T-cell (primary cell): ENCODE results near the gene RHBG. TPM values are rescaled to one million over a fixed set of nuclear protein-coding genes. Genes with fewer than 3 reads are reported as not detected.
"Not testable (repeated sequence)": the region's sequence is repeated elsewhere in the genome, so short reads cannot be mapped to it uniquely, and the experiment has no call there.

Experiments
- ATAC-seq, 4 experiments: fragments of 200-7000 bp in 3 of 4; fragments of 150-1000 bp in 1 of 4; cut with Tn5 transposase; replicated peaks in 1 of 4; 1 replicate in 3 of 4; 2 replicates in 1 of 4; pipeline ENCODE4 v1.10.0; 2021; ENCODE audit warnings: moderate library complexity in 3 of 4, mild to moderate bottlenecking in 2 of 4, moderate number of reproducible peaks in 1 of 4
- CTCF ChIA-PET, 2 donors: fragments of 300-600 bp; sonication (Branson Sonifier 250); formaldehyde crosslinking; loops; one replicate each; lab custom pipeline; 2022; ENCODE audit warnings: antibody characterized with exemption in 2 of 2; lab: Charles Lee
- POLR2A ChIA-PET, 2 donors: fragments of 300-600 bp; sonication (Branson Sonifier 250); formaldehyde crosslinking; loops; one replicate each; lab custom pipeline; 2022; ENCODE audit warnings: antibody characterized with exemption in 2 of 2; lab: Charles Lee
- DNase-seq, 35 experiments: peaks; one replicate each; pipeline versions ENCODE4 v3.0.0 to v3.0.0-alpha.2; 2013 to 2023
- H3K27ac ChIP-seq: one replicate; pipeline ENCODE4 v1.5.1; 2013; ENCODE audit warnings: low read length
- H3K27me3 ChIP-seq, 2 experiments: replicated peaks in 1 of 2; 1 replicate in 1 of 2; 2 replicates in 1 of 2; pipeline versions ENCODE4 v1.6.1 to v1.7.0; 2013; ENCODE audit warnings: low read length in 1 of 2, mixed read lengths in 1 of 2; ENCODE audit not compliant: control insufficient read depth in 2 of 2, insufficient read depth in 2 of 2; ENCODE audit errors: extremely low read depth in 1 of 2
- H3K36me3 ChIP-seq, 2 donors: 1 replicate in 1 of 2; 2 replicates in 1 of 2; pipeline versions ENCODE4 v1.6.1 to v1.7.0; 2013; ENCODE audit warnings: low read length in 1 of 2; ENCODE audit not compliant: control insufficient read depth in 2 of 2, insufficient read depth in 1 of 2; ENCODE audit errors: extremely low read depth in 1 of 2
- H3K4me1 ChIP-seq, 2 experiments: 1 replicate in 1 of 2; 2 replicates in 1 of 2; pipeline versions ENCODE4 v1.6.1 to v1.7.0; 2013; ENCODE audit warnings: low read length in 2 of 2, mixed read lengths in 1 of 2; ENCODE audit not compliant: insufficient read depth in 2 of 2, control insufficient read depth in 1 of 2; ENCODE audit errors: extremely low read depth in 1 of 2
- H3K4me3 ChIP-seq, 2 donors: 1 replicate in 1 of 2; 2 replicates in 1 of 2; pipeline versions ENCODE4 v1.5.1 to v1.7.0; 2013; ENCODE audit warnings: mild to moderate bottlenecking in 2 of 2, low read length in 1 of 2, moderate library complexity in 1 of 2; ENCODE audit not compliant: control insufficient read depth in 1 of 2; ENCODE audit errors: extremely low read depth in 1 of 2
- H3K9me3 ChIP-seq: 2 replicates; pipeline ENCODE4 v1.7.0; 2013
- H3K27ac Mint-ChIP-seq, 2 donors: one replicate each; pipeline ENCODE4 v1.8.0; 2020 to 2021; ENCODE audit warnings: mild to moderate bottlenecking in 2 of 2, mixed read lengths in 2 of 2
- H3K27me3 Mint-ChIP-seq, 2 donors: one replicate each; pipeline ENCODE4 v1.8.0; 2021 to 2022; ENCODE audit warnings: mixed read lengths in 2 of 2
- H3K36me3 Mint-ChIP-seq: one replicate; pipeline ENCODE4 v1.8.0; 2021; ENCODE audit warnings: mixed read lengths
- H3K4me1 Mint-ChIP-seq, 3 donors: one replicate each; pipeline ENCODE4 v1.8.0; 2020 to 2022; ENCODE audit warnings: mixed read lengths in 3 of 3, mild to moderate bottlenecking in 1 of 3
- H3K4me3 Mint-ChIP-seq, 3 donors: one replicate each; pipeline ENCODE4 v1.8.0; 2020 to 2022; ENCODE audit warnings: mild to moderate bottlenecking in 3 of 3, mixed read lengths in 3 of 3, moderate library complexity in 3 of 3
- H3K9me3 Mint-ChIP-seq, 3 donors: one replicate each; pipeline ENCODE4 v1.8.0; 2020 to 2022; ENCODE audit warnings: mixed read lengths in 3 of 3
- WGBS: methylation state at CpG from one replicate; pipeline ENCODE4 v1.1.5; 2013; ENCODE audit warnings: missing lambda C conversion rate; ENCODE audit not compliant: insufficient coverage; 5-methylcytosine and 5-hydroxymethylcytosine counted together
- total RNA-seq, 35 experiments: library from RNA in 6 of 35; stranded (reverse) in 6 of 35; fragments of 120-200 nt in 1 of 35; gene quantifications; one replicate each; pipeline versions ENCODE4 v1.2.1 to v1.2.4 and lab custom pipeline; 2013 to 2026

RHBG gene
- total RNA-seq, 5 donors from 2014 or later (not counting 1 experiment from before 2014, with no cell fraction given) = 0.35 TPM; not detected in 4

- CTCF ChIA-PET = interaction anchor here in 1 of 2 donors (0.7 to 0.8 kb wide), 2 partner anchors 48 to 56 kb away, joined by 3 to 4 read pairs; no protein-coding TSS in a partner anchor
- H3K27me3 Mint-ChIP-seq = no peaks in the 10 kb centered on the region
- H3K36me3 Mint-ChIP-seq = peaks cover 15% of the 10 kb centered on the region
- no peaks in the 10 kb centered on the region for H3K9me3 ChIP-seq
- peak overlapping the region; percentile 95 to 97 (median 97) for H3K4me3 Mint-ChIP-seq
- ATAC-seq = no peak
- H3K4me3 ChIP-seq = peak overlapping the region; percentile 90 to 97
- 0% methylated on average over 9 of the region's 14 CpGs for WGBS
- peak overlapping the region; percentile 97 to 100 for H3K27ac Mint-ChIP-seq
- no peaks in the 10 kb centered on the region for H3K9me3 Mint-ChIP-seq
- peaks cover 0 to 35% of the 10 kb centered on the region in 2 donors for H3K36me3 ChIP-seq
- H3K27me3 ChIP-seq = no peaks in the 10 kb centered on the region
- DNase-seq = peak in 3 of 35 experiments; percentile 0 to 10 (median 6)
- peak overlapping the region; percentile 44 for H3K27ac ChIP-seq
- peaks cover 14 to 17% of the 10 kb centered on the region in 2 experiments for H3K4me1 ChIP-seq
- POLR2A ChIA-PET = interaction anchor here in 1 of 2 donors (0.6 kb wide), 1 partner anchor 376 kb away, joined by 3 read pairs; no protein-coding TSS in a partner anchor
- peaks cover 38 to 41% (median 40%) of the 10 kb centered on the region in 3 donors for H3K4me1 Mint-ChIP-seq
These were observed 31.2 kb upstream of the RHBG start for GRCh38 chr1:156337888-156338179.

- WGBS = 1% methylated on average over 39 of the region's 47 CpGs
- ChIA-PET CTCF (interaction anchor here in 1 of 2 donors (0.8 kb wide), 1 partner anchor 47 kb away, joined by 4 read pairs; no protein-coding TSS in a partner anchor), POLR2A (interaction anchor here in 1 of 2 donors (0.6 kb wide), 1 partner anchor 376 kb away, joined by 3 read pairs; no protein-coding TSS in a partner anchor)
- Mint-ChIP-seq H3K36me3 (peaks cover 13% of the 10 kb centered on the region), H3K27ac (peak within 1 kb of the TSS; percentile 97 to 100), H3K4me3 (peak within 1 kb of the TSS; percentile 95 to 97 (median 97)), H3K27me3 (peaks cover 0 to 2% of the 10 kb centered on the region in 2 donors), H3K9me3 (no peaks in the 10 kb centered on the region), H3K4me1 (peaks cover 38 to 41% (median 40%) of the 10 kb centered on the region in 3 donors)
- H3K9me3 ChIP-seq = no peaks in the 10 kb centered on the region
- H3K27me3 ChIP-seq = no peaks in the 10 kb centered on the region
- H3K4me3 ChIP-seq = peak within 1 kb of the TSS; percentile 90 to 97
- DNase-seq (peak; percentile 95 to 100 (median 99)), ATAC-seq (peak; percentile 93 to 98 (median 96))
- peak within 1 kb of the TSS; percentile 85 for H3K27ac ChIP-seq
- H3K36me3 ChIP-seq = peaks cover 0 to 29% of the 10 kb centered on the region in 2 donors
- H3K4me1 ChIP-seq = peaks cover 14 to 17% of the 10 kb centered on the region in 2 experiments
These were observed 30.6 kb upstream of the RHBG start, which contains the start of the genes CCT3 and TSACC for GRCh38 chr1:156338180-156338976. TSS of gene CCT3 (minus strand) at chr1:156338292. CDS start at chr1:156338184, 108 bp downstream. TSS of gene TSACC (plus strand) at chr1:156338526. CDS start at chr1:156339758, 1,232 bp downstream.

- Histone ChIP-seq H3K9me3 (no peaks in the 10 kb centered on the region), H3K27ac (no peak overlapping the region), H3K4me1 (peaks cover 0 to 4% of the 10 kb centered on the region in 2 experiments), H3K27me3 (no peaks in the 10 kb centered on the region), H3K4me3 (no peak overlapping the region), H3K36me3 (no peaks in the 10 kb centered on the region)
- no peak for ATAC-seq
- CTCF ChIA-PET = interaction anchor here in 1 of 2 donors (0.9 kb wide), 1 partner anchor 104 kb away, joined by 3 read pairs; no protein-coding TSS in a partner anchor
- Mint-ChIP-seq H3K9me3 (no peaks in the 10 kb centered on the region), H3K4me1 (peaks cover 7 to 15% (median 9%) of the 10 kb centered on the region in 3 donors), H3K36me3 (no peaks in the 10 kb centered on the region), H3K27me3 (peaks cover 11 to 16% of the 10 kb centered on the region in 2 donors), H3K27ac (no peak overlapping the region), H3K4me3 (no peak overlapping the region)
- no CpG with 5 or more reads among the region's 1 CpG for WGBS
- POLR2A ChIA-PET = no interaction called here
- no peak for DNase-seq
These were observed 26.6 kb upstream of the RHBG start for GRCh38 chr1:156342166-156342955.

GRCh38 chr1:156344409-156344808 lies 24.6 kb upstream of the RHBG start:
- Histone ChIP-seq H3K4me1 (no peaks in the 10 kb centered on the region), H3K9me3 (no peaks in the 10 kb centered on the region), H3K4me3 (no peak overlapping the region), H3K27me3 (no peaks in the 10 kb centered on the region), H3K27ac (no peak overlapping the region), H3K36me3 (no peaks in the 10 kb centered on the region)
- DNase-seq = no peak
- H3K27me3 Mint-ChIP-seq = peaks cover 11 to 17% of the 10 kb centered on the region in 2 donors
- ChIA-PET CTCF (interaction anchor here (0.5 to 1.5 kb wide), 5 partner anchors 11 to 840 kb away, joined by 3 to 4 read pairs (median 3); no protein-coding TSS in a partner anchor), POLR2A (no interaction called here)
- ATAC-seq = no peak
- no peak overlapping the region for H3K27ac Mint-ChIP-seq
- no peaks in the 10 kb centered on the region for H3K9me3 Mint-ChIP-seq
- no CpG with 5 or more reads among the region's 3 CpGs for WGBS
- H3K4me3 Mint-ChIP-seq = no peak overlapping the region
- no peaks in the 10 kb centered on the region for H3K36me3 Mint-ChIP-seq
- H3K4me1 Mint-ChIP-seq = no peaks in the 10 kb centered on the region

- ATAC-seq, H3K27me3 ChIP-seq, H3K9me3 Mint-ChIP-seq, DNase-seq, POLR2A ChIA-PET, H3K4me1 Mint-ChIP-seq, H3K27ac ChIP-seq, H3K4me3 ChIP-seq, H3K4me3 Mint-ChIP-seq, H3K4me1 ChIP-seq, H3K36me3 Mint-ChIP-seq, H3K9me3 ChIP-seq, H3K27ac Mint-ChIP-seq, H3K36me3 ChIP-seq: not testable (repeated sequence)
- H3K27me3 Mint-ChIP-seq = peaks cover 11 to 17% of the 10 kb centered on the region in 2 donors
- no CpG with 5 or more reads among the region's 2 CpGs for WGBS
- CTCF ChIA-PET = interaction anchor here in 1 of 2 donors (0.6 kb wide), 1 partner anchor 14 kb away, joined by 4 read pairs; no protein-coding TSS in a partner anchor
These were observed 23.0 kb upstream of the RHBG start for GRCh38 chr1:156346035-156346434.

GRCh38 chr1:156346636-156347035 lies 22.4 kb upstream of the RHBG start:
- 60% methylated on average over 1 of the region's 2 CpGs for WGBS
- no peaks in the 10 kb centered on the region for H3K36me3 ChIP-seq
- Mint-ChIP-seq H3K27ac (no peak overlapping the region), H3K4me1 (no peaks in the 10 kb centered on the region), H3K9me3 (no peaks in the 10 kb centered on the region), H3K27me3 (peaks cover 11 to 17% of the 10 kb centered on the region in 2 donors), H3K36me3 (no peaks in the 10 kb centered on the region), H3K4me3 (no peak overlapping the region)
- H3K4me3 ChIP-seq = no peak overlapping the region
- H3K27ac ChIP-seq = no peak overlapping the region
- ATAC-seq = no peak
- no peak for DNase-seq
- H3K9me3 ChIP-seq = no peaks in the 10 kb centered on the region
- no peaks in the 10 kb centered on the region for H3K4me1 ChIP-seq
- no peaks in the 10 kb centered on the region for H3K27me3 ChIP-seq
- ChIA-PET POLR2A (no interaction called here), CTCF (no interaction called here)
